OCI-LY1 (cell line): Measurements from ENCODE around the gene CD8A.
"Not testable (repeated sequence)": the region's sequence is repeated elsewhere in the genome, so short reads cannot be mapped to it uniquely, and the experiment has no call there.

Experiments
- H2AFZ ChIP-seq: fragments of 200-600 bp; sonication (generic), shearing (Covaris generic); 2 replicates; pipeline ENCODE4 v1.6.0; 2014; ENCODE audit warnings: antibody characterized with exemption, mild to moderate bottlenecking, low read length
- H3F3A ChIP-seq: fragments of 200-600 bp; sonication (generic), shearing (Covaris generic); 2 replicates; pipeline ENCODE4 v1.6.0; 2014; ENCODE audit warnings: mild to moderate bottlenecking, antibody characterized with exemption, low read length, moderate library complexity; ENCODE audit not compliant: insufficient read depth
- H3K27ac ChIP-seq: fragments of 200-600 bp; sonication (generic); 2 replicates; pipeline ENCODE4 v1.5.1; 2014; ENCODE audit warnings: low read length, mixed run types, mild to moderate bottlenecking, low read depth; ENCODE audit not compliant: poor library complexity, severe bottlenecking
- H3K27me3 ChIP-seq: fragments of 200-600 bp; sonication (generic); 2 replicates; pipeline ENCODE4 v1.6.0; 2014; ENCODE audit warnings: antibody characterized with exemption, mild to moderate bottlenecking, low read length, moderate library complexity; ENCODE audit not compliant: insufficient read depth
- H3K36me3 ChIP-seq: fragments of 200-600 bp; sonication (generic); 2 replicates; pipeline ENCODE4 v1.6.1; 2014; ENCODE audit warnings: mild to moderate bottlenecking, antibody characterized with exemption, low read length, moderate library complexity, mixed read lengths; ENCODE audit not compliant: insufficient read depth
- H3K4me1 ChIP-seq: fragments of 200-600 bp; sonication (generic); 2 replicates; pipeline ENCODE4 v1.5.1; 2014; ENCODE audit warnings: mild to moderate bottlenecking, low read length, moderate library complexity; ENCODE audit not compliant: insufficient read depth, severe bottlenecking
- H3K4me2 ChIP-seq: fragments of 200-600 bp; sonication (generic), shearing (Covaris generic); 2 replicates; pipeline ENCODE4 v1.6.1; 2014; ENCODE audit warnings: low read length
- H3K4me3 ChIP-seq: fragments of 200-600 bp; sonication (generic); 2 replicates; pipeline ENCODE4 v1.5.1; 2014; ENCODE audit warnings: low read length, low read depth, mild to moderate bottlenecking, mixed read lengths; ENCODE audit not compliant: poor library complexity, severe bottlenecking
- H3K79me2 ChIP-seq: fragments of 200-600 bp; shearing (Covaris generic); 2 replicates; pipeline ENCODE4 v1.6.1; 2016; ENCODE audit warnings: mixed run types, low read length, mixed read lengths; ENCODE audit not compliant: insufficient read depth
- H3K9ac ChIP-seq: fragments of 200-600 bp; sonication (generic), shearing (Covaris generic); 2 replicates; pipeline ENCODE4 v1.6.1; 2014; ENCODE audit warnings: mild to moderate bottlenecking, low read length, mixed read lengths
- H3K9me2 ChIP-seq: fragments of 200-600 bp; sonication (generic), shearing (Covaris generic); 2 replicates; pipeline ENCODE4 v1.6.1; 2014; ENCODE audit warnings: low read depth, mild to moderate bottlenecking, low read length, mixed read lengths
- H3K9me3 ChIP-seq: fragments of 200-600 bp; shearing (Covaris generic); 2 replicates; pipeline ENCODE4 v1.6.1; 2014; ENCODE audit warnings: low read length, mixed read lengths
- H4K20me1 ChIP-seq: fragments of 200-600 bp; sonication (generic), shearing (Covaris generic); 2 replicates; pipeline ENCODE4 v1.6.0; 2016; ENCODE audit warnings: mild to moderate bottlenecking, low read length; ENCODE audit not compliant: insufficient read depth
- CTCF ChIP-seq: fragments of 200-600 bp; sonication (generic), shearing (Covaris generic); IDR thresholded peaks from 2 replicates; pipeline ENCODE4 v1.5.1; 2017; ENCODE audit warnings: mild to moderate bottlenecking, antibody characterized with exemption, low read length, moderate library complexity, mixed read lengths
- EZH2 ChIP-seq: fragments of 200-600 bp; sonication (generic), shearing (Covaris generic); IDR thresholded peaks from 2 replicates; pipeline ENCODE4 v1.8.0; 2017; ENCODE audit warnings: borderline replicate concordance, mixed run types, mild to moderate bottlenecking, antibody characterized with exemption, low read length, moderate library complexity, mixed read lengths

CD8A gene

GRCh38 chr2:86790676-86791572 lies at the start of gene CD8A:
TSS of gene CD8A (minus strand) at chr2:86790913. CDS start at chr2:86790825, 88 bp downstream.
- no peaks in the 10 kb centered on the region for H3K4me1 ChIP-seq
- no peaks in the 10 kb centered on the region for H3F3A ChIP-seq
- H2AFZ ChIP-seq: no peak within 1 kb of the TSS
- no peak within 1 kb of the TSS for H3K9ac ChIP-seq
- no peaks in the 10 kb centered on the region for H3K9me2 ChIP-seq
- no peak within 1 kb of the TSS for H3K4me3 ChIP-seq
- no peaks in the 10 kb centered on the region for H3K36me3 ChIP-seq
- no peak within 1 kb of the TSS for H3K27ac ChIP-seq
- no peak within 1 kb of the TSS for H3K4me2 ChIP-seq
- H3K9me3 ChIP-seq: no peaks in the 10 kb centered on the region
- no peaks in the 10 kb centered on the region for H4K20me1 ChIP-seq
- TF ChIP-seq EZH2 (no peak), CTCF (no peak)
- no peaks in the 10 kb centered on the region for H3K27me3 ChIP-seq
- no peaks in the 10 kb centered on the region for H3K79me2 ChIP-seq

- H2AFZ ChIP-seq, H3K36me3 ChIP-seq, H4K20me1 ChIP-seq, H3F3A ChIP-seq, H3K9ac ChIP-seq, H3K4me1 ChIP-seq, H3K4me3 ChIP-seq, H3K79me2 ChIP-seq, H3K27ac ChIP-seq, H3K4me2 ChIP-seq, H3K9me2 ChIP-seq, H3K9me3 ChIP-seq, H3K27me3 ChIP-seq: not testable (repeated sequence)
Measured at GRCh38 chr2:86839871-86840548, 49.3 kb upstream of the CD8A start.

GRCh38 chr2:86839455-86839854 lies 48.7 kb upstream of the CD8A start:
- not testable (repeated sequence) for H3K79me2 ChIP-seq, H3K36me3 ChIP-seq, H3K9me3 ChIP-seq, H3K9ac ChIP-seq, H3K4me3 ChIP-seq, H3F3A ChIP-seq, H3K4me1 ChIP-seq, H3K9me2 ChIP-seq, H2AFZ ChIP-seq, H4K20me1 ChIP-seq, H3K27ac ChIP-seq, H3K4me2 ChIP-seq, H3K27me3 ChIP-seq

GRCh38 chr2:86837714-86838113 lies 47.0 kb upstream of the CD8A start:
- not testable (repeated sequence) for H3K9me2 ChIP-seq, H3K9ac ChIP-seq, H3K27ac ChIP-seq, H3K4me2 ChIP-seq, H2AFZ ChIP-seq, H3F3A ChIP-seq, H3K36me3 ChIP-seq, H4K20me1 ChIP-seq, H3K4me1 ChIP-seq, H3K27me3 ChIP-seq, H3K4me3 ChIP-seq, H3K9me3 ChIP-seq, H3K79me2 ChIP-seq

GRCh38 chr2:86836915-86837695 lies 46.4 kb upstream of the CD8A start:
- not testable (repeated sequence) for H3K79me2 ChIP-seq, H3K4me3 ChIP-seq, H3K27ac ChIP-seq, H3K9me3 ChIP-seq, H3K27me3 ChIP-seq, H3K4me2 ChIP-seq, H3F3A ChIP-seq, H3K9me2 ChIP-seq, H3K9ac ChIP-seq, H2AFZ ChIP-seq, H3K36me3 ChIP-seq, H4K20me1 ChIP-seq, H3K4me1 ChIP-seq

GRCh38 chr2:86835548-86835889 lies 44.8 kb upstream of the CD8A start:
- not testable (repeated sequence) for H3K79me2 ChIP-seq, H3K9me2 ChIP-seq, H3F3A ChIP-seq, H3K27me3 ChIP-seq, H3K4me3 ChIP-seq, H2AFZ ChIP-seq, H3K4me2 ChIP-seq, H3K9ac ChIP-seq, H3K36me3 ChIP-seq, H4K20me1 ChIP-seq, H3K9me3 ChIP-seq, H3K27ac ChIP-seq, H3K4me1 ChIP-seq
